Mucosa of rectum (tissue), 2 donors: Measurements from ENCODE around the gene TDRD12.

Source experiments
- H3K27ac ChIP-seq, 2 donors: one replicate each; pipeline ENCODE4 v1.7.0; 2013; ENCODE audit warnings: inconsistent platforms in 2 of 2, low read depth in 2 of 2, low read length in 2 of 2
- H3K27me3 ChIP-seq, 2 donors: one replicate each; pipeline ENCODE4 v1.7.0; 2013; ENCODE audit warnings: low read length in 2 of 2; ENCODE audit not compliant: control insufficient read depth in 2 of 2, insufficient read depth in 2 of 2
- H3K36me3 ChIP-seq, 2 donors: one replicate each; pipeline ENCODE4 v1.7.0; 2013; ENCODE audit warnings: low read length in 2 of 2; ENCODE audit not compliant: control insufficient read depth in 2 of 2, insufficient read depth in 2 of 2
- H3K4me1 ChIP-seq, 2 donors: one replicate each; pipeline ENCODE4 v1.7.0; 2013; ENCODE audit warnings: low read length in 2 of 2, mild to moderate bottlenecking in 1 of 2; ENCODE audit not compliant: control insufficient read depth in 2 of 2, insufficient read depth in 2 of 2
- H3K4me3 ChIP-seq, 2 donors: one replicate each; pipeline ENCODE4 v1.7.0; 2013; ENCODE audit warnings: low read length in 2 of 2
- H3K9ac ChIP-seq, 2 donors: one replicate each; pipeline ENCODE4 v1.7.0; 2013; ENCODE audit warnings: low read length in 2 of 2, low read depth in 1 of 2, mild to moderate bottlenecking in 1 of 2
- H3K9me3 ChIP-seq, 2 donors: one replicate each; pipeline ENCODE4 v1.7.0; 2013; ENCODE audit warnings: low read length in 2 of 2; ENCODE audit not compliant: control insufficient read depth in 2 of 2
- donor health status: healthy.
- donor health status: Normal muscosa, but diverticular disease.

TDRD12 gene

DNA sequence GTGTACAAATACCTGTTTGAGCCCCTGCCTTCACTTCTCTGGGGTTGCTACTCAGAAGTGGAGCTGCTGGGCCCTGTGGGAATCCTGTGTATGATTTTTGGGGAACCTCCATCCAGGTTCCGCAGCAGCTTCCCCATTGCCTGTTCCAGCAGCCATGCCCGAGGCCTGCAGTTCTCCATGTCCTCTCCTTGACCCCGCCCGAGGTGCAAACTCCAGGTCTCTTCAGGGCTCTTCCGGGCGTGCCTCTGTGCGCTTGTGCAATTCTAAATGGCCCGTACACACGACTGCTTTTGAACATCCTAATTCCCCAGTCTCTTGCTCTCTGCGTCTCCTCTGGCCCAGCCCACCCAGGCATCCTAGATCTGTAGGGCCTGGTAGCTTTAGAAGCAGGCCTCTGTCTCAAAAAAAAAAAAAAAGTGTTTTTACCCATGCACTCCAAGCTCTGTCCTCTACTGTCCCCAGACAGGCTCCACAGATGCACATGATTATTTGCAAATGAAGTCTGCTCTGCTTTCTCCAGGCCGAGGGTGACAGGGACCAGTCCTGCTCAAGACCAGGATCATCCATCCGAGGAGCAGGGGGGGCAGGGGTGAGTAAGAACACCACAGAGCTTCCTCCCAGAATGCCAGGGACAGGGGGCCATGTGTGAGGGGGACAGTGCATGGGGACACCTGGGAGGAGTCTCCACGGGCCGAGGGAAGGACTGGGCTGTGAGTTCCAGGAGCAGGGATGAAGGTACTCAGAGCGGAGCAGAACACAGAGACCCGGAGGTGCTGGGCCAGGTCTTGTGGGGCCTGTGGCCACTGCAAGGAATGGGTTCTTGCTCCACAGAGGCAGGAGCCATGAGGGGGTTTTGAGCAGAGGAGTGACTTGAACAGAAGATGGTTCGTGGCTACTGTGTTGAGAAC lies 98.3 kb downstream of the TDRD12 start:
- Histone ChIP-seq H3K27ac (no peak overlapping the region), H3K4me3 (no peak overlapping the region), H3K27me3 (peaks cover 0 to 5% of the 10 kb centered on the region in 2 donors), H3K9ac (no peak overlapping the region), H3K9me3 (no peaks in the 10 kb centered on the region), H3K4me1 (peaks cover 0 to 6% of the 10 kb centered on the region in 2 donors), H3K36me3 (no peaks in the 10 kb centered on the region)

- Histone ChIP-seq H3K27ac (no peak overlapping the region), H3K36me3 (no peaks in the 10 kb centered on the region), H3K27me3 (peaks cover 0 to 5% of the 10 kb centered on the region in 2 donors), H3K9me3 (no peaks in the 10 kb centered on the region), H3K4me1 (peaks cover 0 to 6% of the 10 kb centered on the region in 2 donors), H3K9ac (no peak overlapping the region), H3K4me3 (no peak overlapping the region)
Observed at GRCh38 chr19:32818536-32818935, 99.0 kb downstream of the TDRD12 start.

- Histone ChIP-seq H3K9ac (no peak overlapping the region), H3K9me3 (no peaks in the 10 kb centered on the region), H3K27ac (no peak overlapping the region), H3K27me3 (peaks cover 0 to 5% of the 10 kb centered on the region in 2 donors), H3K4me3 (no peak overlapping the region), H3K4me1 (peaks cover 0 to 6% of the 10 kb centered on the region in 2 donors), H3K36me3 (no peaks in the 10 kb centered on the region)
Observed at GRCh38 chr19:32819419-32820400, 100.1 kb downstream of the TDRD12 start.

- Histone ChIP-seq H3K4me3 (no peak overlapping the region), H3K27me3 (peaks cover 0 to 5% of the 10 kb centered on the region in 2 donors), H3K36me3 (no peaks in the 10 kb centered on the region), H3K27ac (no peak overlapping the region), H3K9ac (no peak overlapping the region), H3K9me3 (no peaks in the 10 kb centered on the region), H3K4me1 (peaks cover 0 to 6% of the 10 kb centered on the region in 2 donors)
Observed at GRCh38 chr19:32822916-32823746, 103.6 kb downstream of the TDRD12 start.

- Histone ChIP-seq H3K4me3 (no peak overlapping the region), H3K27ac (no peak overlapping the region), H3K9me3 (no peaks in the 10 kb centered on the region), H3K27me3 (peaks cover 0 to 5% of the 10 kb centered on the region in 2 donors), H3K36me3 (no peaks in the 10 kb centered on the region), H3K9ac (no peak overlapping the region), H3K4me1 (peaks cover 0 to 6% of the 10 kb centered on the region in 2 donors)
Observed at GRCh38 chr19:32823747-32824102, 104.2 kb downstream of the TDRD12 start.

DNA sequence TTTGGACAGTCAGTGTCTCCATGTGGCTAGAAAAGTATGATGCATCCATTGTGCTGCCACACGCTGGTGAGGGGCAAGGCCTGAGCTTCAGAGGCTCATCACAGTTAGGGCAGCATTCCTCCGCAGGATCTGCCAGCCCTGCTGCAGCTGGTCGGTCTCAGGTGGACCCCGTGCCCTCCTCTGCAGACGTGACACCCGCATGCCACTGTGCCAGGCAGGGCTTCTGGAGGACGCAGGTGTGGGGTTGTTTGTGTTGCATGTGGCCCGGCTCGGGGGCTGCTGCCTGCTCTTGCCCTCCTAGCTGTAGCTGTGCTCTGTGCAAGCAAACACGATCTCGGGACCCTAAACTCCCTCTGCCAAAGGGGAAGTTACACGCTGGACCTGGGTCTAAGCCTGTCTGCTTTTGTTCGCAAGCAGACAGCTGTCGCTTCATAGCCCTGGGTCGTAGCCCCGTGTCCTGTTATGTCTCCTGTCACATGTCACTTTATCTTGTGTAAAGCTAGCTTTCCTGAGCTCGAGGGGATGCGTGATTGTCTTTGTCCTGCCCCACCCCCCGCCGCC lies 104.7 kb downstream of the TDRD12 start:
- Histone ChIP-seq H3K9ac (no peak overlapping the region), H3K4me1 (peaks cover 0 to 6% of the 10 kb centered on the region in 2 donors), H3K36me3 (no peaks in the 10 kb centered on the region), H3K4me3 (no peak overlapping the region), H3K9me3 (no peaks in the 10 kb centered on the region), H3K27me3 (peaks cover 0 to 5% of the 10 kb centered on the region in 2 donors), H3K27ac (no peak overlapping the region)

- H3K27me3 ChIP-seq, result no peaks in the 10 kb centered on the region
- H3K27ac ChIP-seq, result no peak overlapping the region
- H3K4me3 ChIP-seq, result no peak overlapping the region
- H3K36me3 ChIP-seq, result no peaks in the 10 kb centered on the region
- no peaks in the 10 kb centered on the region for H3K9me3 ChIP-seq
- H3K4me1 ChIP-seq, result peaks cover 0 to 6% of the 10 kb centered on the region in 2 donors
- no peak overlapping the region for H3K9ac ChIP-seq
Observed at GRCh38 chr19:32824916-32825608, 105.5 kb downstream of the TDRD12 start.

DNA sequence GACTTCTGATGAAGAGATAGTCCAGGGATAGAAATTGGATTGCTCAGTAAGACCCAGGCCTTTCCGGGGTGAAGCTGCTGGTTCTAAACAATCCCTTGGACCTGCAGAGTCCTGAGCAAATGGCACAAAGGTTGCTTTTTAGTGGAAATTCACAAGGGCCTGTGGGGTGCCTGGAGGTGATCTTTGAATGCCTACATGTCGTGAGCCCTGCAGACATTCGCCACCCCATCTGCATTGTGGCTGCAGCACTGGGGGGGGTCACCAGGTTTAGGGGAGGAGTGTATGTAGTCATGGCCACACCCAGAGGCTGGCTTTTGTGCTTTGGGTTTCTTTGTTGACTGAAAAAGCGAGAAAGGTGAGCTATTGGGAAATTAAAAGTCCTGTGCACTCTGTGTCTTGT lies 108.6 kb downstream of the TDRD12 start:
- Histone ChIP-seq H3K27me3 (no peaks in the 10 kb centered on the region), H3K9me3 (no peaks in the 10 kb centered on the region), H3K27ac (no peak overlapping the region), H3K4me3 (no peak overlapping the region), H3K36me3 (no peaks in the 10 kb centered on the region), H3K9ac (no peak overlapping the region), H3K4me1 (no peaks in the 10 kb centered on the region)
